Measurements from ENCODE around the gene DGKB. TPM values are rescaled to one million over a fixed set of nuclear protein-coding genes. Genes with fewer than 3 reads are reported as not detected.

The DGKB gene
- total and polyA plus RNA-seq, 2 experiments from 2014 or later = 0.28 to 1.7 TPM

GRCh38 chr7:14821757-14822480, 80.6 kb downstream of the DGKB start:
- no peaks in the 10 kb centered on the region for H4K20me1 ChIP-seq (ENCODE audit: insufficient read depth, poor library complexity, severe bottlenecking)
- DNase-seq (ENCODE audit: low spot score) = no peak
- no peak overlapping the region for H3K4me2 ChIP-seq
- H3K9me3 ChIP-seq (ENCODE audit: low read depth) = no peaks in the 10 kb centered on the region
- H3K79me2 ChIP-seq = no peaks in the 10 kb centered on the region
- no peaks in the 10 kb centered on the region for H3K27me3 ChIP-seq
- H3K27ac ChIP-seq = no peak overlapping the region
- 75% methylated on average over 2 of the region's 2 CpGs for WGBS (ENCODE audit: low lambda C conversion rate, missing lambda C conversion rate)
- no peaks in the 10 kb centered on the region for H3K9me2 ChIP-seq (replicated peaks; ENCODE audit: insufficient read depth)
- no peak overlapping the region for H2AFZ ChIP-seq
- no peak for TF ChIP-seq EZH2phosphoT487 (IDR thresholded peaks at IDR 0.05; ENCODE audit: low read depth, severe bottlenecking, unreplicated experiment)
- no peak for TF ChIP-seq EZH2 (IDR thresholded peaks at IDR 0.05; ENCODE audit: borderline replicate concordance)
- TF ChIP-seq CTCF (IDR thresholded peaks at IDR 0.05; ENCODE audit: poor library complexity) = no peak
- H3K4me1 ChIP-seq (ENCODE audit: insufficient read depth) = no peaks in the 10 kb centered on the region
- no peak overlapping the region for H3K4me3 ChIP-seq
- H3K36me3 ChIP-seq (replicated peaks; ENCODE audit: insufficient read depth, low read depth) = no peaks in the 10 kb centered on the region

- Histone ChIP-seq H3K36me3 (replicated peaks; ENCODE audit: insufficient read depth, low read depth) (no peaks in the 10 kb centered on the region), H3K79me2 (no peaks in the 10 kb centered on the region), H3K27me3 (no peaks in the 10 kb centered on the region), H2AFZ (no peak overlapping the region), H3K9me2 (replicated peaks; ENCODE audit: insufficient read depth) (no peaks in the 10 kb centered on the region), H3K9me3 (ENCODE audit: low read depth) (no peaks in the 10 kb centered on the region), H3K4me2 (no peak overlapping the region), H3K4me3 (no peak overlapping the region), H3K27ac (no peak overlapping the region), H4K20me1 (ENCODE audit: insufficient read depth, poor library complexity, severe bottlenecking) (no peaks in the 10 kb centered on the region), H3K4me1 (ENCODE audit: insufficient read depth) (no peaks in the 10 kb centered on the region)
- 78% methylated on average over 3 of the region's 3 CpGs for WGBS (ENCODE audit: low lambda C conversion rate, missing lambda C conversion rate)
- no peak for TF ChIP-seq CTCF (IDR thresholded peaks at IDR 0.05; ENCODE audit: poor library complexity)
- no peak for TF ChIP-seq EZH2phosphoT487 (IDR thresholded peaks at IDR 0.05; ENCODE audit: low read depth, severe bottlenecking, unreplicated experiment)
- TF ChIP-seq EZH2 (IDR thresholded peaks at IDR 0.05; ENCODE audit: borderline replicate concordance) = no peak
- DNase-seq (ENCODE audit: low spot score) = no peak
These were observed 83.7 kb downstream of the DGKB start for GRCh38 chr7:14818871-14819270.

GRCh38 chr7:14817829-14818614, 84.5 kb downstream of the DGKB start:
- whole genome bisulfite sequencing (ENCODE audit: low lambda C conversion rate, missing lambda C conversion rate) = 90% methylated on average over 4 of the region's 4 CpGs
- Histone ChIP-seq H3K9me2 (replicated peaks; ENCODE audit: insufficient read depth) (no peaks in the 10 kb centered on the region), H3K4me1 (ENCODE audit: insufficient read depth) (no peaks in the 10 kb centered on the region), H3K36me3 (replicated peaks; ENCODE audit: insufficient read depth, low read depth) (no peaks in the 10 kb centered on the region), H3K4me2 (no peak overlapping the region), H3K9me3 (ENCODE audit: low read depth) (no peaks in the 10 kb centered on the region), H4K20me1 (ENCODE audit: insufficient read depth, poor library complexity, severe bottlenecking) (no peaks in the 10 kb centered on the region), H2AFZ (no peak overlapping the region), H3K27me3 (no peaks in the 10 kb centered on the region), H3K4me3 (no peak overlapping the region), H3K27ac (no peak overlapping the region), H3K79me2 (no peaks in the 10 kb centered on the region)
- TF ChIP-seq EZH2 (IDR thresholded peaks at IDR 0.05; ENCODE audit: borderline replicate concordance) (no peak), EZH2phosphoT487 (IDR thresholded peaks at IDR 0.05; ENCODE audit: low read depth, severe bottlenecking, unreplicated experiment) (no peak), CTCF (IDR thresholded peaks at IDR 0.05; ENCODE audit: poor library complexity) (no peak)
- no peak for DNase-seq (ENCODE audit: low spot score)
